Measurements from ENCODE around the gene ZHX3. TPM values are rescaled to one million over a fixed set of nuclear protein-coding genes. Genes with fewer than 3 reads are reported as not detected.

ZHX3 gene
- total and polyA plus RNA-seq, 2 of the 13 experiments (the other 11 are each of a cell fraction or from before 2014, with no cell fraction given): 8.4 to 11.7 TPM

- TF ChIP-seq ZNF746 (CRISPR knock-in tag; IDR thresholded peaks at IDR 0.05) (peak; percentile 77; the same call in 1 of the 2 replicates), ZXDC (CRISPR knock-in tag; IDR thresholded peaks at IDR 0.05) (no peak), THAP9 (CRISPR knock-in tag; IDR thresholded peaks at IDR 0.05; ENCODE audit: borderline replicate concordance) (peak; percentile 80; the same call in 1 of the 2 replicates), PAX8 (CRISPR knock-in tag; IDR thresholded peaks at IDR 0.05; ENCODE audit: borderline replicate concordance) (peak; percentile 39; the same call in 1 of the 2 replicates), U2AF2 (IDR thresholded peaks at IDR 0.05; ENCODE audit: low read depth, low read length) (no peak), SSRP1 (CRISPR knock-in tag; IDR thresholded peaks at IDR 0.05) (peak; percentile 95; the same call in 1 of the 2 replicates), ZMYM2 (CRISPR knock-in tag; IDR thresholded peaks at IDR 0.05) (peak; percentile 97), ELF3 (CRISPR knock-in tag; IDR thresholded peaks at IDR 0.05) (peak; percentile 59), ZNF75D (CRISPR knock-in tag; IDR thresholded peaks at IDR 0.05; ENCODE audit: borderline replicate concordance) (no peak), JUND (CRISPR knock-in tag; IDR thresholded peaks at IDR 0.05) (peak; percentile 64; the same call in 1 of the 2 replicates), SNAI1 (CRISPR knock-in tag; IDR thresholded peaks at IDR 0.05; ENCODE audit: borderline replicate concordance) (no peak), CSRNP2 (CRISPR knock-in tag; conservative IDR thresholded peaks at IDR 0.05; ENCODE audit: low read depth) (no peak), BHLHE40 (IDR thresholded peaks at IDR 0.05; ENCODE audit: low read length) (peak; percentile 71), ZNF510 (CRISPR knock-in tag; IDR thresholded peaks at IDR 0.05; ENCODE audit: low read depth) (no peak), ZBTB4 (CRISPR knock-in tag; IDR thresholded peaks at IDR 0.05; ENCODE audit: borderline replicate concordance) (peak; percentile 93), BCLAF1 (IDR thresholded peaks at IDR 0.05) (no peak), RARA (CRISPR knock-in tag; IDR thresholded peaks at IDR 0.05) (peak; percentile 10; the same call in 1 of the 2 replicates)
Measured at GRCh38 chr20:41339957-41340326, 22.4 kb upstream of the ZHX3 start (continued).
